Lower leg skin (tissue), 3 donors: ENCODE results near the gene MYOC.

Source experiments
- POLR2A ChIP-seq, 2 donors: fragments of 450-650 bp; IDR thresholded peaks; one replicate each; pipeline ENCODE4 v1.6.1; 2016 to 2017; ENCODE audit warnings: antibody characterized with exemption in 2 of 2, mild to moderate bottlenecking in 1 of 2, moderate library complexity in 1 of 2
- TF ChIP-seq, protein P1 (sequence below), 3 donors: fragments of 450-650 bp; IDR thresholded peaks; one replicate each; pipeline ENCODE4 v1.5.1; 2016; ENCODE audit warnings: antibody characterized with exemption in 3 of 3, mild to moderate bottlenecking in 3 of 3, moderate library complexity in 2 of 3

DNA sequence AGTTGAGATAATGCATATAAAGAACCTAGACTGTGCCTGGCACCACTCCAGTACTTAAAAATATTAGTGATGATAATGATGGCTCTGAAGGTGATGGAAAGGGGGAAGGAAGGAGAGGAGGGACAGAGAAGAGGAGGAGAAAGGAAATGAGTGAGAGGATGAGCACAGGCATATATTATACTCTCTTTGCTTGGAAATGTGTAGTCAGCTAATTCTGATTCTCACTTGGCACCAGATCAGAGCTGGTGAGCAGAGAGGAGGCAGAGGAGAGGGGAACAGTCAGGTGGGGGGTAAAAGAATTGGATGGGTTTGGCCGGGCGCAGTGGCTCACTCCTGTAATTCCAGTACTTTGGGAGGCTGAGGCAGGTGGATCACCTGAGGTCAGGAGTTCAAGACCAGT is 24.3 kb upstream of the MYOC start:
- no peak for TF ChIP-seq POLR2A (IDR thresholded peaks at IDR 0.05)
- TF ChIP-seq, protein P1, sequence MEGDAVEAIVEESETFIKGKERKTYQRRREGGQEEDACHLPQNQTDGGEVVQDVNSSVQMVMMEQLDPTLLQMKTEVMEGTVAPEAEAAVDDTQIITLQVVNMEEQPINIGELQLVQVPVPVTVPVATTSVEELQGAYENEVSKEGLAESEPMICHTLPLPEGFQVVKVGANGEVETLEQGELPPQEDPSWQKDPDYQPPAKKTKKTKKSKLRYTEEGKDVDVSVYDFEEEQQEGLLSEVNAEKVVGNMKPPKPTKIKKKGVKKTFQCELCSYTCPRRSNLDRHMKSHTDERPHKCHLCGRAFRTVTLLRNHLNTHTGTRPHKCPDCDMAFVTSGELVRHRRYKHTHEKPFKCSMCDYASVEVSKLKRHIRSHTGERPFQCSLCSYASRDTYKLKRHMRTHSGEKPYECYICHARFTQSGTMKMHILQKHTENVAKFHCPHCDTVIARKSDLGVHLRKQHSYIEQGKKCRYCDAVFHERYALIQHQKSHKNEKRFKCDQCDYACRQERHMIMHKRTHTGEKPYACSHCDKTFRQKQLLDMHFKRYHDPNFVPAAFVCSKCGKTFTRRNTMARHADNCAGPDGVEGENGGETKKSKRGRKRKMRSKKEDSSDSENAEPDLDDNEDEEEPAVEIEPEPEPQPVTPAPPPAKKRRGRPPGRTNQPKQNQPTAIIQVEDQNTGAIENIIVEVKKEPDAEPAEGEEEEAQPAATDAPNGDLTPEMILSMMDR (IDR thresholded peaks at IDR 0.05) = no peak
